Measurements from ENCODE around the gene CCL24.

CCL24 gene

DNA sequence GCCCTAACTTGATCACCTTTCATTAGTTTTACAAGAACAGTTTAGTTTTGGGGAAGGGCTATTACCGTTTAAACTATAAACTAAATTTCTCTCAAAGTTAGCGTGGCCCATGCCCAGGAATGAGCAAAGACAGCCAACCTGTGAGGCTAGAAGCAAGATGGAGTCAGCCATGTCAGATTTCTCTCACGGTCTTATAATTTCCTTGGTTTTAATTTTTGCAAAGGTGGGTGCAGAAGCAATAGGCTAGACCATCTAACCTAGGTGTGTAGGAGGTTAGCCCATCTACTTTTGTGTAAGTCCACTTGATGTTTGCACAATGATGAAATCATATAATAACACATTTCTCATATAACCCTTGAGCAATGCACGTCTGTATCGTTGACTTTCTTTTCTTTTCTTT, 8.9 kb downstream of the CCL24 start:
- H3K27ac ChIP-seq (ENCODE audit: low read depth, low read length, poor library complexity, severe bottlenecking), result no peak overlapping the region
- H3K9me3 ChIP-seq (ENCODE audit: low read length), result peaks cover 7% of the 10 kb centered on the region; the same call in 1 of the 2 replicates
- H4K20me1 ChIP-seq (ENCODE audit: insufficient read depth, low read length), result no peaks in the 10 kb centered on the region
- no peaks in the 10 kb centered on the region for H3K79me2 ChIP-seq (ENCODE audit: insufficient read depth, low read length)
- TF ChIP-seq, protein P1, sequence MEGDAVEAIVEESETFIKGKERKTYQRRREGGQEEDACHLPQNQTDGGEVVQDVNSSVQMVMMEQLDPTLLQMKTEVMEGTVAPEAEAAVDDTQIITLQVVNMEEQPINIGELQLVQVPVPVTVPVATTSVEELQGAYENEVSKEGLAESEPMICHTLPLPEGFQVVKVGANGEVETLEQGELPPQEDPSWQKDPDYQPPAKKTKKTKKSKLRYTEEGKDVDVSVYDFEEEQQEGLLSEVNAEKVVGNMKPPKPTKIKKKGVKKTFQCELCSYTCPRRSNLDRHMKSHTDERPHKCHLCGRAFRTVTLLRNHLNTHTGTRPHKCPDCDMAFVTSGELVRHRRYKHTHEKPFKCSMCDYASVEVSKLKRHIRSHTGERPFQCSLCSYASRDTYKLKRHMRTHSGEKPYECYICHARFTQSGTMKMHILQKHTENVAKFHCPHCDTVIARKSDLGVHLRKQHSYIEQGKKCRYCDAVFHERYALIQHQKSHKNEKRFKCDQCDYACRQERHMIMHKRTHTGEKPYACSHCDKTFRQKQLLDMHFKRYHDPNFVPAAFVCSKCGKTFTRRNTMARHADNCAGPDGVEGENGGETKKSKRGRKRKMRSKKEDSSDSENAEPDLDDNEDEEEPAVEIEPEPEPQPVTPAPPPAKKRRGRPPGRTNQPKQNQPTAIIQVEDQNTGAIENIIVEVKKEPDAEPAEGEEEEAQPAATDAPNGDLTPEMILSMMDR (IDR thresholded peaks at IDR 0.05; ENCODE audit: low read length), result no peak
- TF ChIP-seq EZH2 (IDR thresholded peaks at IDR 0.05; ENCODE audit: borderline replicate concordance, low read length), result no peak
- H3K27me3 ChIP-seq (ENCODE audit: insufficient read depth, low read length), result peaks cover 10% of the 10 kb centered on the region; the same call in 1 of the 2 replicates
- no peaks in the 10 kb centered on the region; the same call in 1 of the 2 replicates for H3K36me3 ChIP-seq (ENCODE audit: insufficient read depth, low read length)
- no peak overlapping the region for H3K4me2 ChIP-seq (ENCODE audit: low read length)
- H3F3A ChIP-seq (ENCODE audit: insufficient read depth, low read length), result no peaks in the 10 kb centered on the region
- H3K9me2 ChIP-seq (ENCODE audit: low read depth, low read length), result no peaks in the 10 kb centered on the region
- no peak overlapping the region for H3K9ac ChIP-seq (ENCODE audit: low read length)
- no peak overlapping the region for H2AFZ ChIP-seq (ENCODE audit: low read length)
- no peak overlapping the region for H3K4me3 ChIP-seq (ENCODE audit: low read depth, low read length, poor library complexity, severe bottlenecking)
- no peaks in the 10 kb centered on the region for H3K4me1 ChIP-seq (ENCODE audit: insufficient read depth, low read length, severe bottlenecking)

DNA sequence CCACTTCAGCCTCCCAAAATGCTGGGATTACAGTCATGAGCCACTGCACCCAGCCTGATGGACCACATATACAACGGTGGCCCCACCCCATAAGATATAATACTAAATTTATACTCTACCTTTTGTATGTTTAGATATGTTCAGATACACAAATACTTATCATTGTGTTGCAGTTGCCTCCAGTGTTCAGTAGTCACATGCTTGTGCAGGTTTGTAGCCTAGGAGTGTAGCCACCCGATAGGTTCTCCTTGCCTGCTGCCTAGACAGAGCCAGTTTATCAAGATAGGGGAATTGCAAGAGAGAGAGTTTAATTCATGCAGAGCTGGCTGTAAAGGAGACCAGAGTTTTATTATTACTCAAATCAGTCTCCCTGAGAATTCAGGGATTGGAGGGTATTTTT, 9.6 kb downstream of the CCL24 start:
- H3K9me3 ChIP-seq (ENCODE audit: low read length), result peaks cover 7% of the 10 kb centered on the region; the same call in 1 of the 2 replicates
- H3K79me2 ChIP-seq (ENCODE audit: insufficient read depth, low read length), result no peaks in the 10 kb centered on the region
- H3K36me3 ChIP-seq (ENCODE audit: insufficient read depth, low read length), result no peaks in the 10 kb centered on the region; the same call in 1 of the 2 replicates
- no peak overlapping the region for H3K9ac ChIP-seq (ENCODE audit: low read length)
- no peaks in the 10 kb centered on the region for H3K9me2 ChIP-seq (ENCODE audit: low read depth, low read length)
- no peak overlapping the region for H3K4me3 ChIP-seq (ENCODE audit: low read depth, low read length, poor library complexity, severe bottlenecking)
- no peaks in the 10 kb centered on the region for H4K20me1 ChIP-seq (ENCODE audit: insufficient read depth, low read length)
- TF ChIP-seq, protein P1 (IDR thresholded peaks at IDR 0.05; ENCODE audit: low read length), result no peak
- TF ChIP-seq EZH2 (IDR thresholded peaks at IDR 0.05; ENCODE audit: borderline replicate concordance, low read length), result no peak
- no peak overlapping the region for H2AFZ ChIP-seq (ENCODE audit: low read length)
- no peaks in the 10 kb centered on the region for H3K4me1 ChIP-seq (ENCODE audit: insufficient read depth, low read length, severe bottlenecking)
- H3F3A ChIP-seq (ENCODE audit: insufficient read depth, low read length), result no peaks in the 10 kb centered on the region
- peaks cover 10% of the 10 kb centered on the region; the same call in 1 of the 2 replicates for H3K27me3 ChIP-seq (ENCODE audit: insufficient read depth, low read length)
- H3K27ac ChIP-seq (ENCODE audit: low read depth, low read length, poor library complexity, severe bottlenecking), result no peak overlapping the region
- H3K4me2 ChIP-seq (ENCODE audit: low read length), result no peak overlapping the region

DNA sequence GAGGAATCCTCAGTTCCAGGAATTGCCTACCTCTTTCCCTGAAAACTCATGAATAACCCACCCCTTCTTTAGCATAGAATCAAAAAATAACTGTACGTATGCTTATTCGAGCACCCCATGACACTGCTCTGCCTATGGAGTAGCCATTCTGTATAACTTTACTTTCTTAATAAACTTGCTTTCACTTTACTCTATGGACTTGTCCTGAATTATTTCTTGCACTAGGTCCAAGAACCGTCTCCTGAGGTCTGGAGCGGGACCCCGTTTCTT, 11.1 kb downstream of the CCL24 start:
- Histone ChIP-seq H3K36me3 (ENCODE audit: insufficient read depth, low read length) (no peaks in the 10 kb centered on the region; the same call in 1 of the 2 replicates), H3K4me2 (ENCODE audit: low read length) (no peak overlapping the region), H3K4me1 (ENCODE audit: insufficient read depth, low read length, severe bottlenecking) (no peaks in the 10 kb centered on the region), H3K79me2 (ENCODE audit: insufficient read depth, low read length) (no peaks in the 10 kb centered on the region), H2AFZ (ENCODE audit: low read length) (no peak overlapping the region), H3K27ac (ENCODE audit: low read depth, low read length, poor library complexity, severe bottlenecking) (no peak overlapping the region), H4K20me1 (ENCODE audit: insufficient read depth, low read length) (no peaks in the 10 kb centered on the region), H3K9me2 (ENCODE audit: low read depth, low read length) (no peaks in the 10 kb centered on the region), H3K9ac (ENCODE audit: low read length) (no peak overlapping the region), H3K9me3 (ENCODE audit: low read length) (peaks cover 7% of the 10 kb centered on the region; the same call in 1 of the 2 replicates), H3K4me3 (ENCODE audit: low read depth, low read length, poor library complexity, severe bottlenecking) (no peak overlapping the region), H3F3A (ENCODE audit: insufficient read depth, low read length) (no peaks in the 10 kb centered on the region), H3K27me3 (ENCODE audit: insufficient read depth, low read length) (peaks cover 10% of the 10 kb centered on the region; the same call in 1 of the 2 replicates)
- TF ChIP-seq EZH2 (IDR thresholded peaks at IDR 0.05; ENCODE audit: borderline replicate concordance, low read length), result no peak
- TF ChIP-seq, protein P1 (IDR thresholded peaks at IDR 0.05; ENCODE audit: low read length), result no peak
